Lower leg skin (tissue), 4 donors: ENCODE results near the gene POMT2. TPM values are rescaled to one million over a fixed set of nuclear protein-coding genes. Genes with fewer than 3 reads are reported as not detected.
"Not testable (repeated sequence)": the region's sequence is repeated elsewhere in the genome, so short reads cannot be mapped to it uniquely, and the experiment has no call there.

ENCODE experiments used
- DNase-seq, 2 donors: peaks; one replicate each; pipeline ENCODE4 v3.0.0-alpha.2; 2019; ENCODE audit warnings: low spot score in 2 of 2
- H3K4me3 ChIP-seq: fragments of 200-600 bp; sonication (generic); 2 replicates; pipeline ENCODE4 v1.5.1; 2017; ENCODE audit warnings: mild to moderate bottlenecking, low read depth; ENCODE audit not compliant: poor library complexity, severe bottlenecking
- POLR2A ChIP-seq, 2 donors: fragments of 450-650 bp; IDR thresholded peaks; one replicate each; pipeline ENCODE4 v1.6.1; 2016 to 2017; ENCODE audit warnings: antibody characterized with exemption in 2 of 2, mild to moderate bottlenecking in 1 of 2, moderate library complexity in 1 of 2
- WGBS, 2 donors: methylation state at CpG; one replicate each; pipeline ENCODE4 v1.1.5; 2018; 5-methylcytosine and 5-hydroxymethylcytosine counted together
- intact Hi-C: fragments of 100-400 bp; cut with DNase I; formaldehyde crosslinking; loops from one replicate; pipeline ENCODE4 v1.15.0; 2023; ENCODE audit warnings: low total_unique reads
- total RNA-seq, 4 donors: library from RNA; depleted of rRNA; stranded (reverse); fragments of >200 nt; gene quantifications; one replicate each; pipeline ENCODE4 v1.1.0, GENCODE V29; 2016
- TF ChIP-seq, protein P1 (sequence below), 3 donors: fragments of 450-650 bp; IDR thresholded peaks; one replicate each; pipeline ENCODE4 v1.5.1; 2016; ENCODE audit warnings: antibody characterized with exemption in 3 of 3, mild to moderate bottlenecking in 3 of 3, moderate library complexity in 2 of 3

Gene POMT2
- total RNA-seq, 4 donors from 2014 or later = 9.1 to 23.0 (median 15.9) TPM

DNA sequence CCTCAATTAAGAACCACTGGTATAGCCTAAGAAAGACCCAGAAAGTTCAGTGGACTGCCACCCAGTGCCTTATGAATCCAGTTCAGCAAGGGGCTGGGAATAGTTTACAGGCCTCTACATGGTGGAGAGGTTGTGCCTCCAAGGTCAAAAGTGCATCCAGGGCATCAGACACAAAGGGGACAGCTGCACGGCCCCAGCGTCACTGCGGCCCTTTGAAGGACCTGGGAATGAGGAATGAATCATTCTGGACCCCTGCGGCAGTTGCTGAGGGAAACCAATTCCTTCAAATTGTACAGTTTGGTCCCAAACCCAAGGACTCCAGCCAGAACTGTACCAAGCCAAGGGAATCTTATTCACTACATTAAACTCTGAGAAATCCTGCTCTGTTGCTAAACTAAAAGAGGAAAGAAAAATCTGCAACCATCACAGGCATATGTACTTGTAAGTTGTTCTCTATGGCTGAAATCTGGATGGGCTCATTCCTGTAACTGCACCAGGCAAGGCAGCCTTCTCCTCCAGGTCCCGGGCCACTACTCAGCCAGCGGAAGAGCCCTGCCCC, 38.8 kb downstream of the POMT2 start:
- intact Hi-C loops = no loop called here

DNA sequence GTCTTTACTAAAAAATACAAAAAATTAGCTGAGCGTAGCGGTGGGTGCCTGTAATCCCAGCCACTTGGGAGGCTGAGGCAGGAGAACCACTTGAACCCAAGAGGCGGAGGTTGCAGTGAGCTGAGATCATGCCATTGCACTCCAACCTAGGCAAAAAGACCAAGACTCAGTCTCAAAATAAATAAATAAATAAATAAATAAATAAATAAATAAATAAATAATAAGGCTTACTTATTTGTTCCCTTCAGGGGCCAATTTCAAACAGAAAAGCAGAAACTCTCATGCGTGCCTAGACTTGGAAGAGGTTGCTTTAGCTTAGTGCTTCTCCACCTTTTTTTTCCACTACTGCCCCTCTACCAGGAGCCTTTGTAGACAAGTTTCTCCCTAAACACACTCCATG, 39.8 kb downstream of the POMT2 start:
- H3K4me3 ChIP-seq, intact Hi-C loops, DNase-seq: not testable (repeated sequence)
- 98 to 99% methylated on average over 4 of the region's 4 CpGs for WGBS, 2 donors

More for the DNA sequence above, 38.8 kb downstream of the POMT2 start:
- 91 to 93% methylated on average over 6 of the region's 6 CpGs for WGBS, 2 donors
- DNase-seq = no peak
- TF ChIP-seq, protein P1, sequence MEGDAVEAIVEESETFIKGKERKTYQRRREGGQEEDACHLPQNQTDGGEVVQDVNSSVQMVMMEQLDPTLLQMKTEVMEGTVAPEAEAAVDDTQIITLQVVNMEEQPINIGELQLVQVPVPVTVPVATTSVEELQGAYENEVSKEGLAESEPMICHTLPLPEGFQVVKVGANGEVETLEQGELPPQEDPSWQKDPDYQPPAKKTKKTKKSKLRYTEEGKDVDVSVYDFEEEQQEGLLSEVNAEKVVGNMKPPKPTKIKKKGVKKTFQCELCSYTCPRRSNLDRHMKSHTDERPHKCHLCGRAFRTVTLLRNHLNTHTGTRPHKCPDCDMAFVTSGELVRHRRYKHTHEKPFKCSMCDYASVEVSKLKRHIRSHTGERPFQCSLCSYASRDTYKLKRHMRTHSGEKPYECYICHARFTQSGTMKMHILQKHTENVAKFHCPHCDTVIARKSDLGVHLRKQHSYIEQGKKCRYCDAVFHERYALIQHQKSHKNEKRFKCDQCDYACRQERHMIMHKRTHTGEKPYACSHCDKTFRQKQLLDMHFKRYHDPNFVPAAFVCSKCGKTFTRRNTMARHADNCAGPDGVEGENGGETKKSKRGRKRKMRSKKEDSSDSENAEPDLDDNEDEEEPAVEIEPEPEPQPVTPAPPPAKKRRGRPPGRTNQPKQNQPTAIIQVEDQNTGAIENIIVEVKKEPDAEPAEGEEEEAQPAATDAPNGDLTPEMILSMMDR (IDR thresholded peaks at IDR 0.05) = no peak
- TF ChIP-seq POLR2A (IDR thresholded peaks at IDR 0.05) = no peak
- H3K4me3 ChIP-seq = no peak overlapping the region

DNA sequence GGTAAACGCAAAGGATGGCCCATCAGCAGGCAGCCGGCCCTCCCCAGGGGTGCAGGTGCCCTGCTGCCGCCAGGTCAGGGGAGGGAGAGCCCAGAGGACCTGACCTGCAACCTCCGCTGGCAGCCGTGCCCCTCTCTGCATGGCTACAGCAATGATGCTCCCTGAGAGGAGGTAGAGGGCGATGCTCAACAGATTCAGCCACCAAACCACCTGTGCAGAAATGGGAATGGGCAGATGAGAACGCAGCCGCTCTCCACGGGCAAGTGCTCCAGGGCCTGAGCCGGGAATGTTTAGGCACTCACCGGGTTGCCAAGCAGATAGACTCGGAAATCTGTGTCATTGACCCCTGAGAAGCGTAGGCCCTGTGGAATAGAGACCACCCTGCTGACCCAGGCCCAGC, 41.0 kb downstream of the POMT2 start:
- TF ChIP-seq, protein P1 (IDR thresholded peaks at IDR 0.05) = no peak
- no peak for TF ChIP-seq POLR2A (IDR thresholded peaks at IDR 0.05)
- H3K4me3 ChIP-seq = no peak overlapping the region
- no peak for DNase-seq
- WGBS, 2 donors = 93 to 95% methylated on average over 13 of the region's 13 CpGs
- intact Hi-C loops = no loop called here

DNA sequence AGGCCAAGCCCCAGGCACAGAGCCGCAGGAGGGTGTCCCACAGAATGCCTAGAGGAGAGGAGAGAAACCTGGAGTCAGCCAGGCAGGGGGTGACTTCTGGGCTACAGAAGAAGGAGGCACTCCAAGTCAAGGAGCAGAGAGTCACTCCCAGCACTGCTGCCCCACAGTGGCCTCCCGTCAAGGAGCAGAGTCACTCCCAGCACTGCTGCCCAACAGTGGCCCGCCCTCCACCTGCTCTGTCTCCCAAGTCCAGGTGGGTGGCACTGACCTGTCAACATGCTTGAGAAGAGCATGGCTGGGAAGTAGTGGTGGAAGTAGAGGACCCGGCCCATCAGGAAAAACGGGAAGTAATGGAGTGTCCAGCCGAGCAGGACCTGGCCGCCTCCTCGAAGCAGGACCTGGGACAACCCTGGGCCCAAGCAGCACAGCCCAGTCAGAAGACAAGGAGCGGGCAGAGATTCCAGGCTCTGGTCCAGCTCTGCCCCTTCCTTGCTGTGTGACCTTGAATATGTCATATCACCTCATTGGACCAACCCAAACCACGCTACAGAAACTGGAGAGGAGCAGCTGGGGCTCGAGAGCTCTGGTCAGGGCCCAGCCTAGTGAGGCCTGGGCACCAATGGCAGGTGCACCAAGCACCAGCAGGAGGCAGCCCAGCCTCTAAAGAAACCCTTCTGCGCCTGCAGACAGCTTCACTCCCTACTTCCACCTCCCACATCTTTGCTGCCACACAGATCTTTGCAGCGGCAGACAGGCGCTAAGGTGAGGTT, 42.0 kb downstream of the POMT2 start:
- TF ChIP-seq, protein P1 (IDR thresholded peaks at IDR 0.05) = no peak
- no peak for TF ChIP-seq POLR2A (IDR thresholded peaks at IDR 0.05)
- H3K4me3 ChIP-seq = no peak overlapping the region
- WGBS, 2 donors = 90 to 93% methylated on average over 14 of the region's 14 CpGs
- intact Hi-C loops = no loop called here
- no peak for DNase-seq

DNA sequence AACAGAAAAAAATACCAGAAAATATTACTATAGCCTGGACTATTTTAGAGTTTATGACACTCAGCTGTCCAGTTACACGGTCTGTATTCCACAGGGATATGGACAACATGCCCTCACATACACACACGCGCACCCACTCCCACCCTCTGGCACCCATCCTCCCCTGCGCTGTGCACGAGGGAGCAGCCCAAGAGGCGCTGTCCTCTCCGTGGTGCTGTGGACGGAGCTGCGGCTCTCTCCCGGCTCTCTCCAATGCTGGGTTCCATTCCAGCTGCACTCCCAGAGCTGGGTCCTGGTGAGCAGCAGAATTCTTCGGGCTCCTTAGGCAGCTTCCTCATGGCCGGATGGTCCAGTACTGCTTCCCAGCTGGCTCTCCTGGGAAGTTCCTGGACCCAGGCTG, 43.7 kb downstream of the POMT2 start:
- H3K4me3 ChIP-seq = no peak overlapping the region
- no peak for DNase-seq
- TF ChIP-seq, protein P1 (IDR thresholded peaks at IDR 0.05) = no peak
- TF ChIP-seq POLR2A (IDR thresholded peaks at IDR 0.05) = no peak
- WGBS, 2 donors = 86% methylated on average over 12 of the region's 12 CpGs
- intact Hi-C loops = no loop called here

DNA sequence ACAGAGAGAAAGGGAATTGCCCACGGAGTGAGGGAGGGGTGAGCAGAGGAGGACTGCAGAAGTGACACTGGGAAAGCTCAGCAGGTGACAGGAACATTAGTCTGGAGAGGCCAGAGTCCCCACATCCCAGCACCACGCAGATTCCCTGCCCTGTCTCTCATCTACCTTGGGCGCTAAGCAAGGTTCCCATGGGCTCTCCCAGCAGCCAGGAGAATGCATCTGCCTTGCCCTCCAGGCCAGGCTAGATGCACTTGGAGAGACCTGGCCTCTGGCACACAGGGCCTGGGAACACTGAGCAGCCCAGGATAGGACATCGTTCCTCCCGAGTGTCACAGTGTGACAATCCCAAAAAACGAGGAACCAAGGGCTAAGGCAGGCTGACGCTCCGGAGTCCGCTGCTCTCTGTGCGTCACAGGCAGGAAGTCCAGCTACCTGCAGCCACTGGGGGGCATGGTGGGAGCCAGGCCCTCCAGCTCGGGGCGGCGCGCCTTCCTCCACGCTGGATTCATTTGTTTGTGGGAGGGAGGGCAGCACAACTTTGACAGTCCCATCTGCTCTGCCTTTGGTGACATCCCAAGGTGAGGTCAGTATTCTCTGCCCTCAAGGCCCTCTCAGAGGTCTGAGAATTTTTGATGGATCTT, 44.3 kb downstream of the POMT2 start:
- TF ChIP-seq, protein P1 (IDR thresholded peaks at IDR 0.05) = no peak
- TF ChIP-seq POLR2A (IDR thresholded peaks at IDR 0.05) = no peak
- no peak for DNase-seq
- 85 to 89% methylated on average over 15 of the region's 15 CpGs for whole genome bisulfite sequencing, 2 donors
- intact Hi-C loops = no loop called here
- H3K4me3 ChIP-seq = no peak overlapping the region
